ENCODE results near the gene TTC7B.
"Not testable (repeated sequence)": the region's sequence is repeated elsewhere in the genome, so short reads cannot be mapped to it uniquely, and the experiment has no call there.

DNA sequence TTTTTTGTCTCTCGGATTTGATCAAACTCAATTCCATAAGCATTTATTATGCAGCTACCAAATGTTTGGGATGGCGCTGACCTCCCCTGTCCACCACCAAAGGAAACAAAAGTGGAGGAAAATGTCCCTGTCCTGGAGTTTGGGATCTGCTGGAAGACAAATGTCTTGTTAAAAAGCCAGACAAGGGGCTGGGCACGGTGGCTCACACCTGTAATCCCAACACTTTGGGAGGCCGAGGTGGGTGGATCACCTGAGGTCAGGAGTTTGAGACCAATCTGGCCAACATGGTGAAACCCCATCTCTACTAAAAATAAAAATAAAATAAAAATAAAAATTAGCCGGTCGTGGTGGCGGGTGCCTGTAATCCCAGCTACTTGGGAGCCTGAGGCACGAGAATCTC is 22.3 kb upstream of the TTC7B start:
- TF ChIP-seq, protein P1, sequence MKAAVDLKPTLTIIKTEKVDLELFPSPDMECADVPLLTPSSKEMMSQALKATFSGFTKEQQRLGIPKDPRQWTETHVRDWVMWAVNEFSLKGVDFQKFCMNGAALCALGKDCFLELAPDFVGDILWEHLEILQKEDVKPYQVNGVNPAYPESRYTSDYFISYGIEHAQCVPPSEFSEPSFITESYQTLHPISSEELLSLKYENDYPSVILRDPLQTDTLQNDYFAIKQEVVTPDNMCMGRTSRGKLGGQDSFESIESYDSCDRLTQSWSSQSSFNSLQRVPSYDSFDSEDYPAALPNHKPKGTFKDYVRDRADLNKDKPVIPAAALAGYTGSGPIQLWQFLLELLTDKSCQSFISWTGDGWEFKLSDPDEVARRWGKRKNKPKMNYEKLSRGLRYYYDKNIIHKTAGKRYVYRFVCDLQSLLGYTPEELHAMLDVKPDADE (IDR thresholded peaks at IDR 0.05) = not testable (repeated sequence)
- TF ChIP-seq, protein P2, sequence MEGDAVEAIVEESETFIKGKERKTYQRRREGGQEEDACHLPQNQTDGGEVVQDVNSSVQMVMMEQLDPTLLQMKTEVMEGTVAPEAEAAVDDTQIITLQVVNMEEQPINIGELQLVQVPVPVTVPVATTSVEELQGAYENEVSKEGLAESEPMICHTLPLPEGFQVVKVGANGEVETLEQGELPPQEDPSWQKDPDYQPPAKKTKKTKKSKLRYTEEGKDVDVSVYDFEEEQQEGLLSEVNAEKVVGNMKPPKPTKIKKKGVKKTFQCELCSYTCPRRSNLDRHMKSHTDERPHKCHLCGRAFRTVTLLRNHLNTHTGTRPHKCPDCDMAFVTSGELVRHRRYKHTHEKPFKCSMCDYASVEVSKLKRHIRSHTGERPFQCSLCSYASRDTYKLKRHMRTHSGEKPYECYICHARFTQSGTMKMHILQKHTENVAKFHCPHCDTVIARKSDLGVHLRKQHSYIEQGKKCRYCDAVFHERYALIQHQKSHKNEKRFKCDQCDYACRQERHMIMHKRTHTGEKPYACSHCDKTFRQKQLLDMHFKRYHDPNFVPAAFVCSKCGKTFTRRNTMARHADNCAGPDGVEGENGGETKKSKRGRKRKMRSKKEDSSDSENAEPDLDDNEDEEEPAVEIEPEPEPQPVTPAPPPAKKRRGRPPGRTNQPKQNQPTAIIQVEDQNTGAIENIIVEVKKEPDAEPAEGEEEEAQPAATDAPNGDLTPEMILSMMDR (conservative IDR thresholded peaks at IDR 0.05; ENCODE audit: low read depth in 2 of 2) = not testable (repeated sequence)

Measured in GM23338 (cell line).